GM12801 (cell line): Measurements from ENCODE around the gene SLCO3A1.

ENCODE experiments used
- TF ChIP-seq, protein P1 (sequence below): IDR thresholded peaks from one replicate; pipeline ENCODE4 v1.5.1; 2011; ENCODE audit warnings: control low read depth; ENCODE audit not compliant: insufficient read length; ENCODE audit errors: extremely low read depth

SLCO3A1 gene

GRCh38 chr15:92018535-92019239 lies 165.2 kb downstream of the SLCO3A1 start:
- TF ChIP-seq, protein P1, sequence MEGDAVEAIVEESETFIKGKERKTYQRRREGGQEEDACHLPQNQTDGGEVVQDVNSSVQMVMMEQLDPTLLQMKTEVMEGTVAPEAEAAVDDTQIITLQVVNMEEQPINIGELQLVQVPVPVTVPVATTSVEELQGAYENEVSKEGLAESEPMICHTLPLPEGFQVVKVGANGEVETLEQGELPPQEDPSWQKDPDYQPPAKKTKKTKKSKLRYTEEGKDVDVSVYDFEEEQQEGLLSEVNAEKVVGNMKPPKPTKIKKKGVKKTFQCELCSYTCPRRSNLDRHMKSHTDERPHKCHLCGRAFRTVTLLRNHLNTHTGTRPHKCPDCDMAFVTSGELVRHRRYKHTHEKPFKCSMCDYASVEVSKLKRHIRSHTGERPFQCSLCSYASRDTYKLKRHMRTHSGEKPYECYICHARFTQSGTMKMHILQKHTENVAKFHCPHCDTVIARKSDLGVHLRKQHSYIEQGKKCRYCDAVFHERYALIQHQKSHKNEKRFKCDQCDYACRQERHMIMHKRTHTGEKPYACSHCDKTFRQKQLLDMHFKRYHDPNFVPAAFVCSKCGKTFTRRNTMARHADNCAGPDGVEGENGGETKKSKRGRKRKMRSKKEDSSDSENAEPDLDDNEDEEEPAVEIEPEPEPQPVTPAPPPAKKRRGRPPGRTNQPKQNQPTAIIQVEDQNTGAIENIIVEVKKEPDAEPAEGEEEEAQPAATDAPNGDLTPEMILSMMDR, result no peak

GRCh38 chr15:92019706-92020105 lies 166.2 kb downstream of the SLCO3A1 start:
- TF ChIP-seq, protein P1, result no peak

GRCh38 chr15:92020207-92020606 lies 166.7 kb downstream of the SLCO3A1 start:
- TF ChIP-seq, protein P1, result no peak

DNA sequence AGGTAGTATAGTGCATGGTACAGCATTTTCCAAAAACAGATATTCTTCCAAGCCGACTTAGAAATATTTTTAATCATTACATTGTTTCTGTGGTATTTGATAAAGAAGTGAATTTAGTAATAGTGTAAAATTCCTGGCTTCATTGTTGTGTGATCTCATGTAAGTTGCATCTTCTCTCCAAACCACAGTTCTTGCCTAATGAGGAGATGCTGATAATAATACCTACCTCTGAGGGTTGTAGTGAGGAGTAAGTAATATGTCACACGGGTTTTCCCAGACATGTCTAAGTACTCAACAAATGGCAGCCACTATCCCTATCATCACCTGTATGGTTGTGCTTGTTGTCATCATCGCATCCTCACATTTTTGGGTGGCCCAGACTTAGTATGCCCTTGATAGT lies 167.3 kb downstream of the SLCO3A1 start:
- TF ChIP-seq, protein P1, result no peak

DNA sequence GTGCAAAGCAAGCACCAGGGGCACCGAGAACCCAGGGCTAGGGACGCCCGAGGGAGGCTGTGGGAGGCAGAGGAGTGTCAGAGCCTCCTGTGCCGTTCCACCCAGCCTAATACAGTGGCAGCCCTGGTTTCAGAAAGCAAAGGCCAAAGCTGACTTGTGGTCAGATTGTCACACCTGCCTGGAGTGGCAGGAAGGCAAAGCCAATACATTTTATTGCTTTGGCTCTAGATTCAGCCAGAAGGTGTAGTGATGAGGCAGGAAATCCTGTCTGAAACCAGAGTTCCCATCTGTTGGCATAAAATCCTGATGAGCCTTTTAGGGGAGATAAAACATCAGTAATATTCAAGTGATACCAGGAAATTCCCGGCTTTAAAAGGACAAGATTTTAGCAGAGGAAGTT lies 168.3 kb downstream of the SLCO3A1 start:
- TF ChIP-seq, protein P1, result no peak

DNA sequence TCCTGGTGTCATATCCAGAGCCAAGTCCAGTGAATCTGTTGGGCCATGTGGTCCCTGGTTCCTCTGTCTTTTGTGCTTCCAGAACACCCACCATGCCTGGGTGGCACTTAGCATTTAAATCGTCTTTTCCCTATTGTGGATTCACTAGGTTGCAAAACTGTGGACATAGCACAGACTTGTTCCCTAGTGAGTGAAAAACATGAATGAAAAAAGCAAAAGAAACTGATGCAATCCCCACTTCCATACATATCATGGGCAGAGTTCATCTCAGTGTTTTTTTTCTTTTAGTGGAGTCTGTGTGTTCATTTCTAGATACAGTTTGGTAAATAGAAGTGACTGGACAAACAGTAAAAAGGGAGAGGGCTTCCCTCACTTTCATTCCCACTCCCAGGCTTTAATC lies 170.5 kb downstream of the SLCO3A1 start:
- TF ChIP-seq, protein P1, result no peak

DNA sequence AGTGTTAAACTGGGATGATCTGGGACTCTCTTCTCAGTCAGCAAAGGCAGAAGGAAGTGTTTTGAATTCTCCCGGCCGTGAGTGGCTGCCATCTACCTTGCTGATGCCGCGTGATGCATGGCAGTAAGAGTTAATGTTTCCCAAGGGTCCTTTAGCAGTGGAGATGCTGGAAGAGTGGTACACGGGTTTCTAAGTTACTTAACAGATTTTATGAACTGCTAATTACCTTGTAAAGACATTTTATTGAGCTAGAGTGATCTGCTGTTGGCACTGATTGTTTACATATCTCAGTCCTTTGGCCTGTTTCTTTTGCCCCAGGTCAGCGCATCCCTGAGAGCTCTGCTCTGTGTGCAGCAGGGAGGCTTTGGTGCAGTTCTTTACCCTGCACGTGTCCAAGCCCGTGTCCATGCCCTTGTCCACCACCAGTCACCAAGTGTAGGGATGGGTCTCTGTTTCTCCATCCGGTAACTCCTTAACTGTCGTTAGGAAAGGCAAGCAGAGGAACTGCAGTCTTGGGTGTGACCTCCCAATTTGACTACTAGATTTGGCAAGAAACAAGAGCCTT lies 172.3 kb downstream of the SLCO3A1 start:
- TF ChIP-seq, protein P1, result no peak
